ENCODE data around the gene C1S. TPM values are rescaled to one million over a fixed set of nuclear protein-coding genes. Genes with fewer than 3 reads are reported as not detected.
A peak's percentile ranks its signal among the peaks of the same experiment; 100 is the strongest.

The C1S gene
- total and polyA plus RNA-seq, 8 donors, result 61.6 to 404 (median 174) TPM

DNA sequence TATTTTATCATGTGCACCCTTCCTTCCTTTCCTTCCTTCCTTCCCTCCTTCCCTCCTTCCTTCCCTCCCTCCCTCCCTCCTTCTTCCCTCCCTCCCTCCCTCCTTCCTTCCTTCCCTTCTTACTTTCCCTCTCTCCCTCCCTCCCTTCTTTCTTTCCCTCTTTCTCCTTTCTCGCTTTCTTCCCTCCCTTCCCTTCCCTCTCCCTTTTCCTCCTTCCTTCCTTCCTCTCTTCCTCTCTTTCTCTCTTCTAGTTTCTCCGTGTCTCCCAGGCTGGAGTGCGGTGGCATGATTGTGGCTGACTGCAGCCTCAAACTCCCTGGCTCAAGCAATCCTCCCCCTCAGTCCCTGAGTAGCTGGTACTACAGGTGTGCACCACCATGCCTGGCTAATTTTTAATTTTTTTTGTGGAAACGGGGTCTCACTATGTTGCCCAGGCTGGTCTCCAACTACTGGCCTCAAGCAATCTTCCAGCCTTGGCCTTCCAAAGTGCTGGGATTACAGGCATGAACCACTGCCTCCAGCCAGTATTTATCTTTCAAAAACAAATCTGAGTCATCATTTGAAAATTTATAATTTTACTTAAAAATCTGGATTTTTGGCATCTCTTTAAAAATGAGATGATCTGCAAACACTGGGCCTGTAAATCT is 40.7 kb downstream of the C1S start:
- 85 to 96% (median 92%) methylated on average over 4 of the region's 4 CpGs for WGBS, 5 donors
- Histone ChIP-seq H3K4me1 (peaks cover 0 to 17% (median 2%) of the 10 kb centered on the region in 4 donors), H3K27me3 (no peaks in the 10 kb centered on the region), H3K4me3 (no peak overlapping the region), H3K9me3 (no peaks in the 10 kb centered on the region), H3K36me3 (peaks cover 15 to 90% (median 63%) of the 10 kb centered on the region in 4 donors), H3K27ac (peak overlapping the region in 2 of 5 donors; percentile 20 to 24)
- intact Hi-C loops (cut with DNase I; ENCODE audit: low total_unique reads), result no loop called here
- no peak for DNase-seq
- TF ChIP-seq POLR2A (IDR thresholded peaks at IDR 0.05), result no peak
- TF ChIP-seq, protein P1, sequence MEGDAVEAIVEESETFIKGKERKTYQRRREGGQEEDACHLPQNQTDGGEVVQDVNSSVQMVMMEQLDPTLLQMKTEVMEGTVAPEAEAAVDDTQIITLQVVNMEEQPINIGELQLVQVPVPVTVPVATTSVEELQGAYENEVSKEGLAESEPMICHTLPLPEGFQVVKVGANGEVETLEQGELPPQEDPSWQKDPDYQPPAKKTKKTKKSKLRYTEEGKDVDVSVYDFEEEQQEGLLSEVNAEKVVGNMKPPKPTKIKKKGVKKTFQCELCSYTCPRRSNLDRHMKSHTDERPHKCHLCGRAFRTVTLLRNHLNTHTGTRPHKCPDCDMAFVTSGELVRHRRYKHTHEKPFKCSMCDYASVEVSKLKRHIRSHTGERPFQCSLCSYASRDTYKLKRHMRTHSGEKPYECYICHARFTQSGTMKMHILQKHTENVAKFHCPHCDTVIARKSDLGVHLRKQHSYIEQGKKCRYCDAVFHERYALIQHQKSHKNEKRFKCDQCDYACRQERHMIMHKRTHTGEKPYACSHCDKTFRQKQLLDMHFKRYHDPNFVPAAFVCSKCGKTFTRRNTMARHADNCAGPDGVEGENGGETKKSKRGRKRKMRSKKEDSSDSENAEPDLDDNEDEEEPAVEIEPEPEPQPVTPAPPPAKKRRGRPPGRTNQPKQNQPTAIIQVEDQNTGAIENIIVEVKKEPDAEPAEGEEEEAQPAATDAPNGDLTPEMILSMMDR (IDR thresholded peaks at IDR 0.05), result no peak
- TF ChIP-seq EP300 (IDR thresholded peaks at IDR 0.05), result no peak
- TF ChIP-seq POLR2AphosphoS5 (IDR thresholded peaks at IDR 0.05), result no peak

DNA sequence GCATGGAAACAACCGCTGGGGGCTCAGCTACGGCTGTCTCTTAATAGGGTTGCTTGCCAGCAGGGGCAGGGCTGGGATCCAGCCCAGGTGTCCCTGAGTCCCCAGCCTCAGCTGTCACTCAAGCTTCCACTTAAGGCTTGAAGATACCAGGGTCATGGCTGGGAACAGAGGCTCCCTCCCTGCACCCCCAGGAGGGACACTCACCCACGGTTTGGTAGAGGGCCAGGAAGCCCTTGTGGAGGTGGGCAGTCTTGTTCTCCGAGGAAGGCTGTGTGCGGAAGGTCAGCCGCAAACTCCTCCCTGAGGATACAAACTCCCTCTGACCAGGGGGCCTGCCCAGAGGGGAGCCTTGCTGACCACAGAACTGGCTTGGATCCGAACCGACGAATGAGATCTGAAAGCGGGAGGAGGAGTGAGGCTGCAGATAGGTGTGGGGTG is 41.2 kb downstream of the C1S start:
- intact Hi-C loops (cut with DNase I; ENCODE audit: low total_unique reads), result no loop called here
- WGBS, 5 donors, result 84 to 92% (median 86%) methylated on average over 7 to 10 of the region's 10 CpGs
- H3K36me3 ChIP-seq, result peaks cover 15 to 88% (median 63%) of the 10 kb centered on the region in 4 donors

DNA sequence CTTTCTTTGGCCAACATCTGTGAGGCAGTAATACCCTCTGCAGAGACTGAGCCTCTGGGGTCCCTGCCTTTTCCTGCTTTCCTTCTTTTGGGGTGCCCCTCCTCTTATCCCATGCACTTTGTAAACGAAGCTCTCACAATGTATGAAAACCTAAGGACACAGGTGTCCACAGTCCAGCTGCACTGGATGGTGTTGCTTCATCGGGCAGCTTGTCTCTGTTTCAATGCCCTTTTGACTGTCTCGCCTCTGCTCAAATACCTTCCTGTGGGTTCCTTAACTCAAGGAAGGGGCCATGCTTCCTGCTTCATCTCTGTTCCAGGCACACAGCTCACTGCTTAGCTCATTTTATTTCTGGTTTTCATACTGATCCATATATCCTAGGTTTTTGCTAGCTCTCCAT is 42.1 kb downstream of the C1S start:
- intact Hi-C loops (cut with DNase I; ENCODE audit: low total_unique reads), result no loop called here
- Histone ChIP-seq H3K4me1 (peaks cover 6 to 31% (median 11%) of the 10 kb centered on the region in 4 donors), H3K9me3 (no peaks in the 10 kb centered on the region), H3K4me3 (no peak overlapping the region), H3K36me3 (peaks cover 15 to 79% (median 59%) of the 10 kb centered on the region in 4 donors), H3K27me3 (no peaks in the 10 kb centered on the region), H3K27ac (no peak overlapping the region)
- TF ChIP-seq POLR2A (IDR thresholded peaks at IDR 0.05) (no peak), POLR2AphosphoS5 (IDR thresholded peaks at IDR 0.05) (no peak), EP300 (IDR thresholded peaks at IDR 0.05) (no peak)
- TF ChIP-seq, protein P1 (IDR thresholded peaks at IDR 0.05), result no peak
- WGBS, 5 donors, result 68 to 85% (median 76%) methylated on average over 3 of the region's 3 CpGs
- no peak for DNase-seq

More for the DNA sequence above, 41.2 kb downstream of the C1S start:
- DNase-seq, result no peak
- TF ChIP-seq EP300 (IDR thresholded peaks at IDR 0.05), result no peak
- TF ChIP-seq, protein P1 (IDR thresholded peaks at IDR 0.05), result no peak
- no peak for TF ChIP-seq POLR2AphosphoS5 (IDR thresholded peaks at IDR 0.05)
- no peak for TF ChIP-seq POLR2A (IDR thresholded peaks at IDR 0.05)
- Histone ChIP-seq H3K9me3 (no peaks in the 10 kb centered on the region), H3K27ac (peak overlapping the region in 2 of 5 donors; percentile 20 to 24), H3K4me1 (peaks cover 0 to 22% (median 4%) of the 10 kb centered on the region in 4 donors), H3K4me3 (peak overlapping the region in 1 of 4 donors; percentile 7), H3K27me3 (no peaks in the 10 kb centered on the region)

DNA sequence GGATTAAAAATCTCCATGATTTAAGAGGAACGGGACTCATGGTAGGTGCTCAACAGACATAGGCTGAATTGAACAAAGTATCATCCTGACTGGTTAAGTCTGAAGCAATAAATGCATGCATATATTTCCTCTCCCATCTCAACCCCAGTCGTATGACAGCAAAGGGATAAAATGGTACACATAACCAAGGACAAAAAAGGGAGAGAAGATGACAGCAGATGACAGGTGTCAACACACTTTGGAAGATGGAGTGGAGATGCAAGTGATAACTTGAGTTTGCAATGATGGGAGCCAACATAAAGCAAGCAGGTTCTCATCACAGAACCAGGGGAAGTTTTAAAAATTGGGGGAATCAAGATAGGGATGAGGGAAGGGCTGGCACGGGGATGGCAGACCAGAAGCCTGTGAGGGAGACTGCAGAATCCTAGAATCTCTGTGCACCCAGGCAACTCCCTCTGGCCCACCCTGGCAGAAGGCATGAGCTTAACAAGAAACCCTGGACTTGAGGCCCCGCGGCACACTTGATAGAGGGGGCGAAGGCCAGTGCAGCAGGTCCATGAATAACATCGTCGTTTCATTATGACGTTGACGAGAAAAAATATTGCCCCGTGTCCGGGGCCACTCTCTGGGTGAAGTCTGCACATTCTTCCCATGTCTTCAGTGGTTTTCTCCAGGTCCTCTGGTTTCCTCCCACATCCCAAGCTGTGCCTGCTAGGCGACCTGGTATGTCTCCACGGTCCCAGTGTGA is 43.5 kb downstream of the C1S start:
- peak in 1 of 2 donors; percentile 0 for DNase-seq
- intact Hi-C loops (cut with DNase I; ENCODE audit: low total_unique reads), result no loop called here
- peaks cover 15 to 65% (median 46%) of the 10 kb centered on the region in 4 donors for H3K36me3 ChIP-seq
- no peak overlapping the region for H3K4me3 ChIP-seq
- H3K4me1 ChIP-seq, result peaks cover 10 to 36% (median 17%) of the 10 kb centered on the region in 4 donors
- TF ChIP-seq POLR2AphosphoS5 (IDR thresholded peaks at IDR 0.05), result no peak
- no peak for TF ChIP-seq EP300 (IDR thresholded peaks at IDR 0.05)
- TF ChIP-seq, protein P1 (IDR thresholded peaks at IDR 0.05), result no peak
- no peaks in the 10 kb centered on the region for H3K9me3 ChIP-seq
- no peak overlapping the region for H3K27ac ChIP-seq
- WGBS, 5 donors, result 90 to 94% (median 92%) methylated on average over 14 of the region's 14 CpGs
- H3K27me3 ChIP-seq, result no peaks in the 10 kb centered on the region

All from stomach (tissue), 9 donors.